HG02642 (cell line): ENCODE results near the gene PHC3.
A peak's percentile ranks its signal among the peaks of the same experiment; 100 is the strongest.
"Not testable (repeated sequence)": the region's sequence is repeated elsewhere in the genome, so short reads cannot be mapped to it uniquely, and the experiment has no call there.

Experiments used
- ATAC-seq: cut with Tn5 transposase; IDR thresholded peaks from one replicate; pipeline ENCODE4 v1.9.1; 2021; ENCODE audit warnings: mild to moderate bottlenecking; ENCODE audit not compliant: unreplicated experiment, poor library complexity

PHC3 gene

GRCh38 chr3:170180908-170181885 lies at the start of gene PHC3:
TSS of gene PHC3 (minus strand) at chr3:170181733. CDS start at chr3:170181715, 18 bp downstream.
- ATAC-seq: peak; percentile 83

DNA sequence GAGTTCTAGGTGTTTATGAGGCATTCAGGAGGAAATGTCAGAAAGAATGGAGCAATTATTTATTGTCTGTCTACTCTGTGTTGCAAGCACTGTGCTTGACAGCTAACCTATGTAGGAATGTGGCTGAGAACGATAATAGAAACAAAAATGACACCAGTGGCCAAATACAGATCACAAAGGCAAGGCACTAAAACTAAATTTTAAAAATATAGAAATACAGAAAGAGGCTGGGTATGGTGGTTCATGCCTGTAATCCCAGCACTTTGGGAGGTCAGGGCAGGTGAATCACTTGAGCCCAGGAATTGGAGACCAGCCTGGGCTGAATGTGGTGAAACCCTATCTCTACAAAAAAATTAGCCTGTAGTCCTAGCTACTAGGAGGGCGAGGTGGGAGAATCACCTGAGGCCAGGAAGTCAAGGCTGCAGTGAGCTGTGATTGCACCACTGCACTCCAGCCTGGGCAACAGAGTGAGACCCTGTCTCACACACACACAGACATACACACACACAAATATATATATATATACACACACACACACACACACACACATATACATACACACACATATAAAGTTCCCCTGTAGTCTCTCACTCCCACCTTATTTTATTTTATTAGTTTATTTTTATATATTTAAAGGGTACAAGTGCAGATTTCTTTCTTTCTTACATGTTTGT lies 46.7 kb upstream of the PHC3 start:
- no peak for ATAC-seq

DNA sequence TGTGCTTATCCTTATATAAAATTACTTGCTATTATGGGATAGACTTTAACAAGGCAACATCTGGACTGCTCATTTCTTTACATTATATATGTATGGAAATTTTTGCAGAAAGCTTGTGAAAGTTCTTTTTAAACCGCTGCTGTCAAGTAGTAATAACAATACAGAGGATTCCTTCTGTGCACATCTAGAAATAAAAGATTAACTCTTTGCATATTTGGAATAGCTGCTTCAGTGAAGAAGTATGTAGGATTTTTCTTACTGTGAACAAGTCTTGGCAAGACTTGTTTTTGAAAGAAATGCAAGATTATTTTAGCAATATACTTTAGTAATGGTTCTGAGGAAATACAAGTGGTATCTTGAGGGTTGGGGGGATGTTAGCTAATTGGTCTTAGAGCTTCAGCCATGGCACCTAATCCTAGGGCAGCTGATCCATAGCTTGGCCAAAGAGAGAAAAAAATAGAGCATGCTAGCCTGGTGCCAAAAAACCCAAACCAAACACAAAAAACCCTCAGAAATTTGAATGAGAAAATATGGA lies 45.0 kb upstream of the PHC3 start:
- ATAC-seq: no peak

GRCh38 chr3:170225166-170225565 lies 43.6 kb upstream of the PHC3 start:
- no peak for ATAC-seq

DNA sequence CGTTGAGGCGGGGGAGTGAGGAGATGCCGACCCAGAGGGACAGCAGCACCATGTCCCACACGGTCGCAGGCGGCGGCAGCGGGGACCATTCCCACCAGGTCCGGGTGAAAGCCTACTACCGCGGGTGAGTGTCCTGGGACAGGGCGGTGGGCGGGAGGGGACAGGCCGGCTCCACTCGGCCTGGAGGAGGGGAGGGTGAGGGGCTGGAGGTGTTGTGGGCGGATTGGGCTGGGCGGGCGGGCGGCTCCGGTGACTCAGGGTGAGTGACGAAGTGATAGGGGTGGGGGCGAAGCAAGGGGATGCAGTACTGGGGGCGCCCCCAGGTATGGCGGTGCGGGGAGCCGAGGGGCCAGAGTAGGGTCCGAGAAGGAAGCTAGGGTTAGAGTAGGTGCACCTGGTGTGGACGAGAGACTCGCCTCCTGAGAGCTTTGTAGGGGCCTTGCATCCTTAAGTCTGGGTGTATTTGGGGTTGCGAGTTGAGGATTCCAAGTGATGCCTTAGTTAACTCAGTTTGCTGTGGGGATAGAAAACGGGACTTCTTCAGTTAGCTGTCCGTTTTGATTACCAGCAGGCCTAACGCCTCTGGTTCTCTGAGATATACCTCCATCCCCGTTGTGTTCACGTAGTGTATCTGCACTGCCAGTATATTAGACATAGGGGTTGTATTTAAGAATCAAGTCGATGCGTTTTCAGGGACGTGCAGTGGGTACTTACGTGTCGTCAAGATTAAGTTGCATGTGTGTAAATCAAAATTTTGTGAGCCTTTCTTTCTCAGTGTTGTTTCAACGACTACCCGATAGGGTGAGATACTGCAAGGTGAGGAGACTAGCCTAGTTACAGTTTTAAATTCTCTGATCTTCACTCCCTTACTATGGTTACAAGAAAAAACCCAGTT lies 41.4 kb upstream of the PHC3 start:
- ATAC-seq: peak; percentile 36

DNA sequence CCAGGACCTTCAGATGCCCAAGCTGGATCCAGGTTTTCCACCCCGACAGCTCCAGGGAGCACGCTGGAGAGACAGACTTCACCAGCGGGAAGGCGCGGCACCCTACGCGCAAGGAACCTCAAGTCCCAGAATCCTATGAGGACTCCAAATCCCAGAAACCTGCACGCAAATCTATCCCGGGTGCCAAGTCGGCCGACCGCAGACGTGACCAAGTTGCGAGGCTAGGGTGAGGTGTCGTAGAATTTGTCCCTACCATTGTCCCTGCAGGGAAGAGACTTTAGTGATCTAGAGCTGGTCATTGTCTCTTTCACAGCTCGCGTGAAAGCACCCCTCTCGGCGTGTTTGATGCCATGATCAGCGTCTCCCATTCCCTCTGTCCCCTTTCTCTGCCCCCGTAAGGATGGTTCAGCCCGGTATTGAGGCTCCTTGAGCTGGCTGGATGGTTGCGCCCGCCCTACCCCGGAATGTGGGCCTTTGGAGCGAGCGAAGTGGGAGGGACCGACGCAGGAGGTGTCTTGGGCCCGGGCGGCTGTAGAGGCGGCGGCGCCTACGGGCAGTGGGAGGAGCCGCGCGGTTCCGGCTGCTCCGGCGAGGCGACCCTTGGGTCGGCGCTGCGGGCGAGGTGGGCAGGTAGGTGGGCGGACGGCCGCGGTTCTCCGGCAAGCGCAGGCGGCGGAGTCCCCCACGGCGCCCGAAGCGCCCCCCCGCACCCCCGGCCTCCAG lies 40.6 kb upstream of the PHC3 start, which contains the start of gene PRKCI:
Gene PRKCI (plus strand): TSS at position 501 of the 723 bp plus-strand sequence. CDS start 246 bp downstream, outside the sequence.
- peak; percentile 99 for ATAC-seq

DNA sequence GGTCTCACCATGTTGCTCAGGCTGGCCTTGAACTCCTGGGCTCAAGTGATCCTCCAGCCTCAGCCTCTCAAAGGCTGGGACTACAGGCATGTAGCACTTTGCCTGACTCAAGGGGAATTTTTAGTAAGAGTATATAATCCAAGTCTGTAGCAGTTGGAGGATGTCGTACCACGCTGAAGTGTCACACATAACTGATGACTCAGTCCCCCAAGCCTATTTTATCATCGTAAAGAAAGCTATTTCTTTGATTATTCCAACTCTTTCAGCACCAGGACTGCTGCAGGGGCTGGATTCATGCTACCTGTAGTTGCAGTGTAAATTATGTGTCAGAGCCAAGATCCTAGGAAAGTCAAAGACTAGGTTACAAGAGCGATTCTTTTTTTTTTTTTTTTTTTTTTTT lies 39.3 kb upstream of the PHC3 start:
- no peak for ATAC-seq

DNA sequence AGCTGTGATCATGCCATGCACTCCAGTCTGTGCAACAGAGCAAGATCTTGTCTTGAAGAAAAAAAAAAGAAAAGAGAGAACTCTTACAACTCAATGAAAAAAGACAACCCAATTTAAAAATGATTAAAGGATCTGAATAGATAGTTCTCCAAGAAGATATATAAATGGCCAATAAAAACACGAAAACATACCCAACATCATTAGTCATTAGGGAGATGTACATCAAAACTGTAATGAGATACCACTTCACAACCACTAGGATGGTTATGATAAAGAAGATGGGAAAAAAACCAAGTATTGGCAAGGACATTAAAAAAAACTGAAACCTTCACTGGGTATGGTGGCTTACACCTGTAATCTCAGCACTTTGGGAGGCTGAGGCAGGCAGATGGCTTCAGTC lies 38.3 kb upstream of the PHC3 start:
- no peak for ATAC-seq

- no peak for ATAC-seq
These were observed 30.1 kb upstream of the PHC3 start for GRCh38 chr3:170211668-170212067.

- no peak for ATAC-seq
These were observed 26.2 kb upstream of the PHC3 start for GRCh38 chr3:170207717-170208116.

GRCh38 chr3:170206164-170206762 lies 24.7 kb upstream of the PHC3 start:
- ATAC-seq: not testable (repeated sequence)

- ATAC-seq: peak; percentile 56
These were observed 23.8 kb upstream of the PHC3 start for GRCh38 chr3:170205302-170205701.

DNA sequence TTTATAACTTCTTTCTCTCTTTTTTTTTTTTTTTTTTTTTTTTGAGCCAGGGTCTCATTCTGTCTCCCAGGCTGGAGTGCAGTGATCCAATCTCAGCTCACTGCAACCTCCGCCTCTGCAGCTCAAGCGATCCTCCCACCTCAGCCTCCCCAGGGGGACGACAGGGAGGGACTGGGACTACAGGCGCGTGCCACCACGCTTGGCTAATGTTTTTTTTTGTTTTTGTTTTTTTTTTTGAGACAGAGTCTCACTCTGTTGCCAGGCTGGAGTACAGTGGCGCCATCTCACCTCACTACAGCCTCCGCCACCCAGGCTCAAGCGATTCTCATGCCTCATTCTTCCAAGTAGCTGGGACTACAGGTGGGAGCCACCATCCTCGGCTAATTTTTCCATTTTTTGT lies 23.0 kb upstream of the PHC3 start:
- ATAC-seq: no peak

DNA sequence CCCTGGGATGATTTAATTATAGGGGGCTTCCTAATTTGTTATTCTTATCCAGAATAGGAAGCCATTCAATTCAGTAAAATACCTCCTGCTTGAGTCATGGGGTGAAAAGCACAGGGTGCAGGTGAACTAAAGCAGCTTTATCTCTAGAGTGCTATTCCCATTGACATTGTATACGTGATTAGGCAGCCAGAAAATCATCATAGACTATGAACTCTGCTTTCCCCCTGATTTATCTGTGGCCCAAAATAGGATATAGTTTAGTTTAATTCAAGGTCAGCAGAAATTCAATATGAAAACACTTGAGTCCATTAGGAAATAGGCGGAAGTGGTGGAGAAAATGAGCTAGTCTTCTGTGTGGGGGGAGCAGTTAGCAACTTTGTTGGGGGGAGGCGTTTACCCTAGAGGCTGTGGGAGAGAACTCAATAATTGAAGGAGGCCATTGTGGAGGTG lies 22.5 kb upstream of the PHC3 start:
- no peak for ATAC-seq

DNA sequence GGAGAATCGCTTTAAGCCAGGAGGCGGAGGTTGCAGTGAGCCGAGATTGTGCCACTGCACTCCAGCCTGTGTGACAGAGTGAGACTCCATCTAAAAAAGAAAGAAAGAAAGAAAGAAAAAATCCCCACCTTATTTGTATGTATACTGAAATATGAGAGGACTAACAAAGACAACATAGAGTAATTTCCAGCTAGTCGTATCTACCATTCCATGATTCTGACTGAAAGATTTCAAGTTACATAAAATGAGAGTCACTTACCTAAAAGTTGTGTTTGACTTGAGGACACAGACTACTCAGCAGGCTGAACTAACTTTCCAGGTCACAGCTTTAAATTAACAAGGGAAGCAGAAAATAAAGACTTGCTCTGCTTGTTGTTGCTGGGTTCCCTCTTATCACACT lies 21.9 kb upstream of the PHC3 start:
- no peak for ATAC-seq

DNA sequence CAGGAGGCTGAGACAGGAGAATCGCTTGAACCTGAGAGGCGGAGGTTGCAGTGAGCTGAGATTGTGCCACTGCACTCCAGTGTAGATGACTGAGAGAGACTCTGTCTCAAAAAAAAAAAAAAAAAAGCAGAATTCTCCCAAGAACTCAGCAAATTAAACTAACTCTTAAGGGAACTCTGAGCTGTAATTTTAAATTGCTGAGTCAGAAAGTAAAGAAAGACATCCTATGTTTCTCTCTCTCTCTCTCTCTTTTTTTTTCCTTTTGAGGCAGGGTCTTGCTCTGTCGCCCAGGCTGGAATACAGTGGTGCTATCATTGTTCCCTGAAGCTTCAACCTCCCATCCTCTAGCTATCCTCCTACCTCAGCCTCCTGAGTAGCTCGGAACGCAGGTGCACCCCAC lies 20.0 kb upstream of the PHC3 start:
- no peak for ATAC-seq

DNA sequence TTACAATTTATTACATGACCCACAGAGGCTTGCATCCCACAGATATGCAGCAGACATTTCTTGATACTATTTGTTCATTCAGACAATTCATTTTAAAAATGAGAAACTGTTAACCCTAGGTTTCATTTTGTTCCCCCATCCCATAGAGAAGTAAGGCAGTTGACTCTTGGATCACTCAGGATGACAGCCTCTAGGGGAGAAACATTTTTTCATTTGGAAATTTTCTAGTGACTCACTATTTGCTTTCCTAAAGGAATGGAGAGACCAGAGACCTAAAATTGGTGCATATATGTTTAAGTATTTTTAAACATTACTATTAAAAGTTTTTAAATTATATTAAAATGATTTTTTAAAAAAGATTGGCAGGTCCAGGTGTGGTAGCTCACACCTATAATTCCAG lies 19.5 kb upstream of the PHC3 start:
- no peak for ATAC-seq

DNA sequence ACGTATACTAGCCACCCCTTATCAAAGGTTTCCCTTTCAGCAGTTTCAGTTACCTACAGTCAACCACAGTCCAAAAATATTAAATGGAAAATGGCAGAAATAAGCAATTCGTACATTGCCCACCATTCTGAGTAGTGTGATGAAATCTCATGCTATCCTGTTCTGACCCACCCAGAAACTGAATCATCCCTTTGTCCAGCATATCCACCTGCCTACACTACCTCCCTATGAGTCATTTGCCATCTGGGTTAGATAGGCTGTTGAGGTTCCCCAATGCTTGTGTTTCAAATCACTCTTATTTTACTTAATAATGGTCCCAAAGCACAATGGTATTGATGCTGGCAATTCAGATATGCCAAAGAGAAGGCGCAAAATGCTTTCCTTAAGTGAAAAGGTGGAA lies 15.3 kb upstream of the PHC3 start:
- no peak for ATAC-seq

GRCh38 chr3:170195759-170196158 lies 14.2 kb upstream of the PHC3 start:
- not testable (repeated sequence) for ATAC-seq
